T follicular helper cell (primary cell): ENCODE data around the gene MAP2K7.
"Not testable (repeated sequence)": the region's sequence is repeated elsewhere in the genome, so short reads cannot be mapped to it uniquely, and the experiment has no call there.

ENCODE experiments used
- DNase-seq: peaks from one replicate; pipeline ENCODE4 v3.0.0-alpha.2; 2020; ENCODE audit warnings: low read depth

Gene MAP2K7

DNA sequence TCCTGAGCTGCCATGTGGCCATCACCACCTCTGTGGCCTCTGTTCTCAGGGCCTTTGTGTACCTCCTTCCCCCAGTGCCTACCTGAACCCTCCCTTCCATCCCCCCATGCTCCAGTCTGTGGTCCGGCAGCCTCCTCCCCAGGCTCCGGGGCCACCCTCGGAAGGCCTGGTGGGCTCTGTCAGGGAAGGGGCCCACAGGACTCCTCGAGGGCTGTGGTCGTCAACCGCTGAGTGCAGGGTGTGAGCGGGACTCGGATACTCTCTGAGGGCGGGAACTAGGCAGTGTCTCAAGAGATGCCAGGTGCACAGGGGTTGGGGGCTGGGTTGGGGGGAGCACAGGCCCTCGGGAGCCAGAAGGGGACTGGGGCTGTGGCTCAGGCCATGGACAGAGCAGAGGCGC, 3.9 kb downstream of the MAP2K7 start:
- no peak for DNase-seq

DNA sequence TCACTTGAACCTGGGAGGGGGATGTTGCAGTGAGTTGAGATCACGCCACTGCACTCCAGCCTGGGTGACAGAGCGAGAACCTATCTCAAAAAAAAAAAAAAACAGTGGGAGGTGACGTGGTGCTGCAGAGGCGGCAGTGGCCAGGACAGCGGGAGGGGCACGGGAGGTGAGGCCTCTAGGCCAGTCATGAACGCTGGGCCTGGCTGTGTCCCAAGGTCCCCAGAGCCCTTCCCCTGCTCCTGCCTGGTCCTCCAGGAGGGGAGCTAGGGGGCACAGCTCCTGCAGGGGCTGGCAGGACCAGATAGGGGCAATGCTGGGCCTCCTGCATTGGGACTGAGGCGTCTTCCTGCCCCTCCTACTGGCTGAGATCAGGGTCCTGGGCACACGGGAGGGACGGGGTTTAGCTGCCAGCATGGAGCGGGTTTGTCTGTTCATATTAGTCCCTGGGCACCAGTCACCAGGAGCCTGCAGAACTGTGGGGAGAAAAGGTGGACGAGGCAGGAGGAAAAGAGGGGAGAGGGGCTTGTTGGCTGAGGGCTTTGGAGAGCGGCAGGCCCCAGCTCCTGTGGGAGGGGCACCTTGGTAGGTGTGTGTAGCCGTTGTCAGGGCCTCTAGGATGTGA, 4.5 kb downstream of the MAP2K7 start:
- DNase-seq, result no peak

- no peak for DNase-seq
Observed at GRCh38 chr19:7908742-7909461, 5.2 kb downstream of the MAP2K7 start.

- no peak for DNase-seq
Observed at GRCh38 chr19:7909471-7910067, 5.9 kb downstream of the MAP2K7 start.

DNA sequence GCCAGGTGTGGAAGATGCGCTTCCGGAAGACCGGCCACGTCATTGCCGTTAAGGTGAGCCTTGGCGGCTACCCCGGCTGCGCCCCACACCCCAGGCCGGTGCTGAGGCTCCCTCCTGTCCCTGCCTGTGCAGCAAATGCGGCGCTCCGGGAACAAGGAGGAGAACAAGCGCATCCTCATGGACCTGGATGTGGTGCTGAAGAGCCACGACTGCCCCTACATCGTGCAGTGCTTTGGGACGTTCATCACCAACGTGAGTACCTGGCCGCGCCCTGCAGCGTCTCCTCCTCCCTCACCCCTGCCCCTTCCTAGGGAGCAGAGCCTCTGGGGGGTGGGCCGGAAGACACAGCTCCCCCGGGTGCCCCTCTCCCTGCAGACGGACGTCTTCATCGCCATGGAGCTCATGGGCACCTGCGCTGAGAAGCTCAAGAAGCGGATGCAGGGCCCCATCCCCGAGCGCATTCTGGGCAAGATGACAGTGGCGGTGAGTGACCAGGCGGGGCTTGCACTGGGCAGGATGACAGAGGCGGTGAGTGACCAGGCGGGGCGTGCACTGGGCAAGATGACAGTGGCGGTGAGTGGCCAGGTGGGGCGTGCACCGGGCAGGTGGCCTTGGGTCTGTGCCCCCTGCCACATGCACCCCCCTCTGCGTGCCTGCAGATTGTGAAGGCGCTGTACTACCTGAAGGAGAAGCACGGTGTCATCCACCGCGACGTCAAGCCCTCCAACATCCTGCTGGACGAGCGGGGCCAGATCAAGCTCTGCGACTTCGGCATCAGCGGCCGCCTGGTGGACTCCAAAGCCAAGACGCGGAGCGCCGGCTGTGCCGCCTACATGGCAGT, 6.9 kb downstream of the MAP2K7 start:
- no peak for DNase-seq

GRCh38 chr19:7911508-7912143, 7.9 kb downstream of the MAP2K7 start:
- DNase-seq, result no peak

- no peak for DNase-seq
Observed at GRCh38 chr19:7912144-7912696, 8.5 kb downstream of the MAP2K7 start.

- DNase-seq, result no peak
Observed at GRCh38 chr19:7912697-7913564, 9.3 kb downstream of the MAP2K7 start.

DNA sequence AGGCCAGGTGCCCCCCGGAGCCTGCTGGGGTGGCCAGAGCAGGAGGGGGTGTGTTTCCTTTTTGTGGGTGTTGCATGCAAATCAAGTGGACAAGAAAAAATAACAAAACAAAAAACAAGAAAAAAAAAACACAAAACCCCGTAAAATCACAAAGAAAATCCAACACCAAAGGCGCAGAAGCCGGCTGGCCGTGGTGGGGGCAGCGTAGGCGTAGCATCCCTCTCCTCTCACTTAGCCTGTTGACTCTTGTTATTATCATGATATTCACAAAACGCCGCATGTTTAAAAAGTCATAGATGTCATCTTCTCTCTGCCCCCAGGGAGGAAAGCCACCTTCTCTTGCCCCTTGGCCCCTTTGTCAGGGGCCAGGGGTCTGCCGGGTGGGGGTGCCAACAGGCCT, 10.0 kb downstream of the MAP2K7 start:
- DNase-seq, result no peak

DNA sequence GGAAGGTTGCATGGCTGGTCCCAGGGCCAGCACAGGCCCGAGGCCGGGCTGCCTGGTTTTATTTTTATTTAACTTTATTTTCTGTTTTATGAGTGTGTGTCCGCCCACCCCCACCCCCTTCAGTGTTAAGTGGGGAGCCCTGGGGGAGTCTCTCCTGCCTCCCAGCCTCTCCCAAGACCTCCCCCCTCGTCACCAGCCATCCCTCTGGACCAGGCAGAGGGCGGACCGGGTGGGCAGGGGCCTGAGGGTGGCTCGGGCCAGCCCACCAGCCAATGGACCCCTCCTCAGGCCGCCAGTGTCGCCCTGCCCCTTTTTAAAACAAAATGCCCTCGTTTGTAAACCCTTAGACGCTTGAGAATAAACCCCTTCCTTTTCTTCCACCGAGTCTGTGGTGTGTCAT, 10.4 kb downstream of the MAP2K7 start:
- no peak for DNase-seq

DNA sequence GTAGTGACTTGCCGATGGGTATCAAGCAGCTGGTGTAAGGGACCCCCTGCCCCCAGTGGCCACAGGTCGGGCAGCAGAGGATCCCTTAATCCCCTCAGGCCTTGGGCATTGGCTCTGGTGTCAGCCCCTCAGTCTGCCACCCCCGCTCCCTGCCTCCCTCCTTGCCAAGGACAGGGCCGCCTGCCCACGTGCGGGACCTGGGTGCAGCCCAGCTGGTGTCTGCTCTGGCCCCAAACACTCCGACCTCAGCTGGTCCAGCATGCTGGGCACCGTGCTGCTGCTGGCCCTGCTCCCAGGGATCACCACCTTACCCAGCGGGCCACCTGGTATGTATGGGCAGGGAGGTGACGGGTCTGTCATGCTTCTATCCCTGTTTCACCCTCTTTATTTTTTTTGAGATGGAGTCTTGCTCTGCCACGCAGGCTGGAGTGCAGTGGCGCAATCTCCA, 10.9 kb downstream of the MAP2K7 start, which contains the start of gene TGFBR3L:
Gene TGFBR3L (plus strand): TSS at position 233 of the 448 bp plus-strand sequence.
- DNase-seq, result no peak

DNA sequence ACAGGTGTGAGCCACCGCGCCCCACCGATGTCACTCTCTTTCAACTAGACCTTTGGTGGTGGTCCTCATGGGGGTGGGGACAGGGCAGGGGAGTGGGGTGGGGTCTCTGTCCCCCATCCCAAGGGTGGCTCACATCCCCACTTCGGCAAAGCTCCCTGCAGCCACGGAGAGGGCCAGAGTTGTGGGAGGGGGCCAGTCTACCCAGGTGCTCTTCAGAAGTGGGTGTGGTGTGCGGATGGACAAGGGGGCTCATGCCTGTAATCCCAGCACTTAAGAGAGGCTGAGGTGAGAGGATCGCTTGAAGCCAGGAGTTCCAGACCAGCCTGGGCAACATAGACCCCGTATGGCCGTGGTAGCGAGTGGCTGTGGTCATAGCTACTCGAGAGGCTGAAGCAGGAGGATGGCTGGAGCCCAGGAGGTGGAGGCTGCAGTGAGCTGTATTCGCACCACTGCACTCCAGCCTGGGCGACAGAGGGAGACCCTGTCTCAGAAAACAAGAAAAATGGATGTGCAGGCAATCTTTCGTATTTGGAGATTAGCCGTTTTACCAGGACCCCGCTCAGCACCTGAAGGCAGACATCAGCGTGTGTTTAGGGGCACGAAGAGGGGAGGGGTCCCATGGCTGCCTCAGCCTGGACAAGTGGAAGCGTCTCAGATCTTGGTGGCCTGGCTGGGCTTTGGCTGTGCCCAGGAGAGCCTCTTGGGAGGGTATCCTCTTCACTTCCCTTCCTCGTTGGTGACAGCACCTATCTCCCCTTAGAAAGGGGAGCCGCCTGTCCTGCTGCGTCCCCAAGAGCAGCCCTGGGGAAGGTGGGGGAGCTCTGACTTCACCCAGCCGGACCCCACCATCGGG, 11.8 kb downstream of the MAP2K7 start:
- no peak for DNase-seq

DNA sequence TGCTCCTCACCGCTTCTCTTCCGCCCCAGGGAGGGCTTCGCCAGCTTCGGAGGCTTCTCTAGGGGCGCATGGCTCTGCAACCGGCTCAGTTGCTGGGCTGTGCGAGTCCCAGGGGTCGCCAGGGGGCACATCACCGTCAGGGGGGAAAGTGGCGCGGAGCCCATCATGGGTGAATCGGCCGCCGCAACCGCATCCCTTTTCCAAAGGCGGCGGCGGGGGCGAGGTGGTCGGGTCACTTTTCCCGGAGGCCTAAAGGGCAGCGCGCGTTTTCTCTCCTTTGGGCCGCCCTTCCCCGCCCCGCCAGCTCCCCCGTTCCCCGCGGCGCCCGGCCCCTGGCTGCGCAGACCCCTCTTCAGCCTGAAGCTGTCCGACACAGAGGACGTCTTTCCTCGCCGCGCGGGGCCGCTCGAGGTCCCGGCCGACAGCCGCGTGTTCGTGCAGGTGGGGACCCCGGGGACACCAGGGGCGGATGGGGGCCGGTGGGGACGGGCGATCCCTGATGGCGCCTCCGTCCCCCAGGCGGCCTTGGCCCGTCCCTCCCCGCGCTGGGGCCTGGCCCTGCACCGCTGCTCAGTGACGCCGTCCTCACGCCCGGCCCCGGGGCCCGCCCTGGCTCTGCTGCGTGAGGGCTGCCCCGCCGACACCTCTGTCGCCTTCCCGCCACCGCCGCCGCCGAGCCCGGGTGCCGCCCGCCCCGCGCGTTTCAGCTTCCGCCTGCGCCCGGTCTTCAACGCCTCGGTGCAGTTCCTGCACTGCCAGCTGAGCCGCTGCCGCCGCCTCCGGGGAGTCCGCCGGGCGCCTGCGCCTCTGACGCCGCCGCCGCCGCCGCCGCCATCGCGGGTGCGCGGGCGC, 12.7 kb downstream of the MAP2K7 start:
- DNase-seq, result no peak

DNA sequence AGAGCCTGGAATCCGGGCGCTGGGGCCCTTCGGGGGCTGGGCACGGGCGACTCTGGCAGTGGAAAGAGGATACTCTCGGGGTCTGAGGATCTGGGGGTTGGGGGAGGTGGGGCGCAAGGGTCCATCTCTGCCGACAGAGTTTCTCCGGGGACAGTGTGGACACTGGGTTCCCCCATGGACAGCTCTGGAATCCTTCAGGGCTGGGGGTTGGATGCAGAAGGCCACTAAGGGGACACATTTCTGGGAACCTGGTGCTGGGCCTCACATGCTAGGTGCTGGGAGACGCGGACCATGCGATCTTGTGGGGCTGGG, 13.2 kb downstream of the MAP2K7 start:
- DNase-seq, result no peak

DNA sequence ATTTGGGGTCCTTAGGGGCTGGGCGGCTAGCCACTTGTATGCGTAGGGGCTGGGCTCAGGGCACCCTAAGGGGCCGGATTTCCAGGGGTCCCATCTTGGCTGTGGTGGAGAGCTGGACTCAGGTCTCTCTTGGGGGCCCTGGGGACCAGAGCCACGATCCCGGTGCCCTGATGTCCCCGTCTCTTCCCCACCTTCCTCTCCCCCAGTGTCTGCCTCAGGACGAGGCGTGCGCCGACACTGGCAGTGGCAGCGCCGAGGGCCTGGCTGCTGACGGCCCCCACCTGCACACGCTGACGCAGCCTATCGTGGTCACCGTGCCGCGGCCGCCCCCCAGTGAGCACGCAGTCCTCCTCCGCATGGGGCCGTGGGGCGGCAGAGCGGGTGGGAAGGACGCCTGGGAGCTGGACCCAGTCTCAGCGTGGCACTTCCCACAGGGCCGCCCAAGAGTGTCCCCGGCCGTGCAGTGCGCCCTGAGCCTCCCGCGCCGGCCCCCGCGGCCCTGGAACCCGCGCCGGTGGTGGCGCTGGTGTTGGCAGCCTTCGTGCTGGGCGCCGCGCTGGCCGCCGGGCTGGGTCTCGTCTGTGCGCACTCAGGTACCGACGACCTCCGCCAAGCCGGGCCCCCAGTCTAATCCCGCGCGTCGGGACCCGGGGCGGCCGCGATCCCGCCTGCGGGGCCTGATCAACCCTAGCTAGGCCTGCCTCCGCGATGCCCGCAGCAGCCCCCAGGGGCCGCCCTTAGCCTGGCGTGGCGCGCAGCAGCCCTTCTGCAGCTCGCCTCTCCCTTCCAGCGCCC, 13.8 kb downstream of the MAP2K7 start:
- peak; percentile 39 for DNase-seq

DNA sequence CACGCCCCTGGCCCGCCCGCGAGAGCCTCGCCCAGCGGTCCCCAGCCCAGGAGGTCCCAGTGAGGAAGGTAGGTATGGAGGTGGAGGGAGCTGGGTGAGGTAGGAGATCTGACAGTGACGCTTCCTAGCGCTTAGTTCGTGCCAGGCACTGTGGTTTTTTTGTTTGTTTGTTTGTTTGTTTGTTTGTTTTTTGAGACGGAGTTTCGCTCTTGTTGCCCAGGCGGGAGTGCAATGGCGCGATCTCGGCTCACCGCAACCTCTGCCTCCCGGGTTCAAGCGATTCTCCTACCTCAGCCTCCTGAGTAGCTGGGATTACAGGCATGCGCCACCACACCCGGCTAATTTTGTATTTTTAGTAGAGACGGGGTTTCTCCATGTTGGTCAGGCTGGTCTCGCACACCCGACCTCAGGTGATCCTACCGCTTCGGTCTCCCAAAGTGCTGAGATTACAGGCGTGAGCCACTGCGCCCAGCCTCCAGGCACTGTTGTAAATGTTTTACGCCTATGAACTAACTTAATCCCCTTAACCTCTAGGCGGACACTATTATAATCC, 14.5 kb downstream of the MAP2K7 start:
- not testable (repeated sequence) for DNase-seq

DNA sequence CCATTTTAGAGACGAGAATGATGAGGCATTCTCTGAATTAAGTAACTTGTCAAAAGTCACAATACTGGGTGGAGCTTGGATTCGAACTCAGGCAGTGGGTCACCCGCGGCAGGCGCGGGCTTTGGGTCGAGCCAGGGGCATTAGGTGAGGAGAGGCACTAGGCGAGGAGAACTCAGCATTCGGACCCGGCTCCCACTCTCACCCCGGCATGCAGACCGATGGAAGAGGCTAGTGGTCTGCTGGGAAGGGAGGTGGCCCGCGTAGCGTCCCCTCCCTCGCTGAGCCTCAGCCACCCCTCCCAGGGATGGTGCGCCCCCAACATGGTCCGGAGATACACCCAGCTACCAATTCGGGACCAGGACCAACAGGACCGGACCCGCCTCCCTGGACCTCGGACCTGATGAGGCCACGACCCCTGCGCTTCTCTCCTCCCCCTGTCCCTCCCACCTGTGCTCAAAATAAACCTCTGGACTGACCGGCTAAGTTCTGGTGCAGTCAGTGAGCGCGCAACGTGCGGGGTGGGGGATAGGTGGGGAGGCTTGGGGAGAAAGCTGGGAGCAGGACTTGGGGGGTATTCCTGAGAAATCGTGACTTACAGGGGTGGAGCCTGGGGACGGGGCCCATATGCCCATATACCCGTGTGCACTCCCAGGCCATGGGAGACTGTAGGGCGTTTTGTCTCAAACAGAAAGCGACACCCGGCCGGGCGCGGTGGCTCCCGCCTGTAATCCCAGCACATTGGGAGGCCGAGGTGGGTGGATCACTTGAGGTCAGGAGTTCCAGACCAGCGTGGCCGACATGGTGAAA, 15.1 kb downstream of the MAP2K7 start:
- no peak for DNase-seq
